HS-27A (cell line): ENCODE measurements around the gene VPS25.

Experiments
- DNase-seq: peaks from one replicate; pipeline ENCODE4 v3.0.0-alpha.2; 2012; ENCODE audit warnings: low read depth, missing footprints

VPS25 gene

GRCh38 chr17:42795465-42795864, 22.2 kb downstream of the VPS25 start:
- no peak for DNase-seq

- no peak for DNase-seq
Measured at GRCh38 chr17:42796066-42796758, 23.0 kb downstream of the VPS25 start.

GRCh38 chr17:42797067-42798007, 24.1 kb downstream of the VPS25 start:
- no peak for DNase-seq

- DNase-seq = no peak
Measured at GRCh38 chr17:42798011-42798382, 24.7 kb downstream of the VPS25 start.

- DNase-seq = no peak
Measured at GRCh38 chr17:42798383-42799380, 25.4 kb downstream of the VPS25 start, which contains the start of the genes CNTD1 and COA3. Gene CNTD1 (plus strand): TSS chr17:42798861. CDS start chr17:42799068, 207 bp downstream. Gene COA3 (minus strand): TSS chr17:42798704. CDS start chr17:42798681, 23 bp downstream.

- no peak for DNase-seq
Measured at GRCh38 chr17:42803074-42803883, 30.0 kb downstream of the VPS25 start.

- DNase-seq = no peak
Measured at GRCh38 chr17:42804918-42805367, 31.7 kb downstream of the VPS25 start.

- no peak for DNase-seq
Measured at GRCh38 chr17:42806249-42806648, 33.0 kb downstream of the VPS25 start.

GRCh38 chr17:42809250-42809649, 36.0 kb downstream of the VPS25 start:
- DNase-seq = no peak

GRCh38 chr17:42814633-42815399, 41.6 kb downstream of the VPS25 start:
- peak; percentile 64 for DNase-seq

- no peak for DNase-seq
Measured at GRCh38 chr17:42817866-42818265, 44.6 kb downstream of the VPS25 start.

GRCh38 chr17:42818379-42818778, 45.1 kb downstream of the VPS25 start:
- no peak for DNase-seq

GRCh38 chr17:42819939-42820535, 46.8 kb downstream of the VPS25 start:
- DNase-seq = no peak

GRCh38 chr17:42821176-42821575, 47.9 kb downstream of the VPS25 start:
- DNase-seq = no peak

- no peak for DNase-seq
Measured at GRCh38 chr17:42827472-42827871, 54.2 kb downstream of the VPS25 start.
